HG03457 (cell line): ENCODE results near the gene EPM2AIP1.
"Not testable (repeated sequence)": the region's sequence is repeated elsewhere in the genome, so short reads cannot be mapped to it uniquely, and the experiment has no call there.

Experiments
- ATAC-seq: cut with Tn5 transposase; IDR thresholded peaks from one replicate; pipeline ENCODE4 v1.9.1; 2021; ENCODE audit warnings: moderate number of reproducible peaks; ENCODE audit not compliant: unreplicated experiment

EPM2AIP1 gene

DNA sequence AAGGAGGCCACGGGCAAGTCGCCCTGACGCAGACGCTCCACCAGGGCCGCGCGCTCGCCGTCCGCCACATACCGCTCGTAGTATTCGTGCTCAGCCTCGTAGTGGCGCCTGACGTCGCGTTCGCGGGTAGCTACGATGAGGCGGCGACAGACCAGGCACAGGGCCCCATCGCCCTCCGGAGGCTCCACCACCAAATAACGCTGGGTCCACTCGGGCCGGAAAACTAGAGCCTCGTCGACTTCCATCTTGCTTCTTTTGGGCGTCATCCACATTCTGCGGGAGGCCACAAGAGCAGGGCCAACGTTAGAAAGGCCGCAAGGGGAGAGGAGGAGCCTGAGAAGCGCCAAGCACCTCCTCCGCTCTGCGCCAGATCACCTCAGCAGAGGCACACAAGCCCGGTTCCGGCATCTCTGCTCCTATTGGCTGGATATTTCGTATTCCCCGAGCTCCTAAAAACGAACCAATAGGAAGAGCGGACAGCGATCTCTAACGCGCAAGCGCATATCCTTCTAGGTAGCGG lies at the start of gene EPM2AIP1:
EPM2AIP1 (minus strand) TSS at position 326 of the 520 bp plus-strand sequence; CDS start at position 272, 54 bp downstream.
- peak; percentile 86 for ATAC-seq

- not testable (repeated sequence) for ATAC-seq
These were observed 49.8 kb upstream of the EPM2AIP1 start for GRCh38 chr3:37042712-37043111.

DNA sequence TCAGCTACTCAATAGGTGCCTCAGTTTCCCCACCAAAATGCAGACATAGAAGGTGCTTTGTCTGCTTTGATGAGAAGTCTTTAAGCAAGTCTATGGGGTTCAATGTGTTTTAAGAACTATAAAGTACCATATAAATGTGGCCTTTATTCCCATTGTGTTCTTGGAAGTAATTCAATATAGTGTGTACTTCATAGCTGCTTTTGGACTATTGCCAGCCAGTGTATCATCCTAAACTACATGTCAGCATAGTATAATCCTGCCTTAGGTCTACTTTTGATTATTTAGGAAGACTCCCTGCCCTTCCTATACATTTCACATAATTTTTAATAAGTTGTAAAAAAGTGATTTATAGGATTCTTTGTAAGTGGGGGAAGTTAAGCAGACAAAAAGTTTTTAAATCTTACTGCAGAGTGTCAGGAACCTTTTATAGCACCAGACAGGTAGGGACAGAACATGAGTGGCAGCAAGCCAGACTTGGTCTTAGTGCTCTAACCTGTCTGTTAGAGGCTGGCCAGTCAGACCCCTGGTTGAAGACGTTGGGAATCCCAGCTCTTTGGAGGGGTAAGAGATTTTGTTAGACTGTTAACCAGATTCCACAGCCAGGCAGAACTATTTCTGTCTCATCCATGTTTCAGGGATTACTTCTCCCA lies 48.7 kb upstream of the EPM2AIP1 start:
- ATAC-seq: no peak

- ATAC-seq: no peak
These were observed 47.3 kb upstream of the EPM2AIP1 start for GRCh38 chr3:37040231-37040630.

- no peak for ATAC-seq
These were observed 46.4 kb upstream of the EPM2AIP1 start for GRCh38 chr3:37039161-37039846.

GRCh38 chr3:37037352-37037751 lies 44.4 kb upstream of the EPM2AIP1 start:
- ATAC-seq: no peak

GRCh38 chr3:37032961-37033360 lies 40.0 kb upstream of the EPM2AIP1 start:
- ATAC-seq: no peak

GRCh38 chr3:37031096-37031682 lies 38.3 kb upstream of the EPM2AIP1 start:
- ATAC-seq: no peak

- ATAC-seq: no peak
These were observed 37.7 kb upstream of the EPM2AIP1 start for GRCh38 chr3:37030588-37030987.

DNA sequence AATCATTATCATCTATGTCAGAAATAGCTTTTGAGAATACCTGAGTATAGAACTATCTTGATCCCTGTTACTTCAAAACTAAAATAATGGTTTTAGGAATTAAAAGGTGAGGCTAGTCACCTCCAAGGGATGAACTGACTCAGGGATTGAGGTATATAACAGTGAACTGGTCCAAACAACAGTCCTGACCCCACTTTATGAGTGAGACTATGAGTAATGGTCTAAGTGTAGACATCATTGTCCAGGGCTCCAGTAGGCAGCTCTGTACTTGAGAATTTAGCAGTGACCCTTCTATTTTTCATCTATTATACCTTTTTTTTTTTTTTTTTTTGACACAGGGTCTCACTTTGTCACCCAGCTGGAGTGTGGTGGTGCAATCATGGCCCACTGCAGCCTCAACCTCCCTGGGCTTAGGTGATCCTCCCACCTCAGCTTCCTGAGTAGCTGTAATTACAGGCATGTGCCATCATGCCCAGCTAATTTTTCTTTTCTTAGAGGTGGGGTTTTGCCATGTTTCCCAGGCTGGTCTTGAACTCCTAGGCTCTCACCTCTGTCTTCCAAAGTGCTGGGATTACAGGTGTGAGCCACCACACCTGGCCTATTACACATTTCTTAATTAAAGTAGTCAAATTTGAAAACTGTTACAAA lies 36.7 kb upstream of the EPM2AIP1 start:
- no peak for ATAC-seq

GRCh38 chr3:37029111-37029510 lies 36.2 kb upstream of the EPM2AIP1 start:
- ATAC-seq: no peak

DNA sequence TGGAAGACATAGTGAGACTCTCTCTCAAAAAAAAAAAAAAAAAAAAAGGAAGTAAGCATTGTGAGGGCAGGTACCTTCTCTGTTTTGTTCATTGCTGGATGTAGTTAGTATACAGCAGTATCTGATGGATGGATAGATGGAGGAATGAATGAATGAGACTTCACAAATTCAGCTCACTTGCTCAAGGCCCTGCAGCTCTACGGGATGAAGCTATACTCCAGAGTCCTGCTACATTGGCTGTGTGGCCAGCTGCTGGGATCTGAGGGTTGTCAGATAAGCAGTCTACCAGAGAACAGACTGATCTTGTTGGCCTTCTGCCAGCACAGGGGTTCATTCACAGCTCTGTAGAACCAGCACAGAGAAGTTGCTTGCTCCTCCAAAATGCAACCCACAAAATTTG lies 35.4 kb upstream of the EPM2AIP1 start:
- ATAC-seq: no peak

- ATAC-seq: no peak
These were observed 33.9 kb upstream of the EPM2AIP1 start for GRCh38 chr3:37026851-37027250.

- ATAC-seq: no peak
These were observed 32.8 kb upstream of the EPM2AIP1 start for GRCh38 chr3:37025561-37026335.

DNA sequence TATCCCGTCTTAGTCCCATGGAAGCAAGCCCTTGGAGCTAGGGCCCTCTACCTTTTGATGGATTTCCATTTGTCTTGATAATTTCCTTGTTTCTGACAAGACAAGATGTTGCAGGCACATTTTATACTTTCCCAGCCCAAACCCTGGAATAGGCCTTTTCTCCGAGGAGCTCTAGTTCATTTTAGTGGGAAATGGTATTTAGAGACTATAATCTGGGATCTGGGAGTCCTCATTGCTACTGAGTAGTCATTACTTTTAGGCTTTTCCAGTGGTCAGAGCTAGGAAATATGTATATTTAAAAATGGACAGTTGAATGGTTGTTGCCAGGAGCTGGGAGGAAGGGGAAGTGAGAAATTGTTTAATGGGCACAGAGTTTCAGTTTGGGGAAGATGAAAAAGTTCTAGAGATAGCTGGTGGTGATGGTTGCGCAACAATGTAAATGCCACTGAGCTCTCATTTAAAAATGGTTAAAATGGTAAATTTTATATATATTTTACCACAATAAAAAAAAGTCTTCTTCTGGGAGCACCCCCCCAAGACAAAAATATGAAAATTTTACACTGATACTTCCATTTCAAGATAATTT lies 32.0 kb upstream of the EPM2AIP1 start:
- no peak for ATAC-seq

- ATAC-seq: no peak
These were observed 31.2 kb upstream of the EPM2AIP1 start for GRCh38 chr3:37024092-37024491.

DNA sequence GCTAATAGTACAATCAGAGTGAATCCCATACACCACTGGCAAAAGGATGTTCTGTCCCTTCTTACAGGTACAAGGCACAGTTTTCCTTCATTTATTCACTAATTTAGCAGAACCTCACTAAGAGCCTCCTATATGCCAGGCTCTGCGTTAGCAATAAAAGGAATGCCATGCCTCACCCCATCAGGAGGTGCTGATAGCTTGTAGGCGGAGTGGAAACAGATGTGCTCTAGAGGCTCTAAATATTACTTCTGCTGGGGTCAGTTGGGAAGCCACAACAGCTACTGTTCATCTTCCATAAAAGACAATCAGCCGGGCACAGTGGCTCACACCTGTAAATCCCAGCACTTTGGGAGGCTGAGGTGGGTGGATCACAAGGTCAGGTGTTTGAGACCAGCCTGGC lies 24.8 kb upstream of the EPM2AIP1 start:
- ATAC-seq: no peak

- ATAC-seq: no peak
These were observed 24.0 kb upstream of the EPM2AIP1 start for GRCh38 chr3:37016903-37017302.

- no peak for ATAC-seq
These were observed 22.7 kb upstream of the EPM2AIP1 start for GRCh38 chr3:37015642-37016041.

DNA sequence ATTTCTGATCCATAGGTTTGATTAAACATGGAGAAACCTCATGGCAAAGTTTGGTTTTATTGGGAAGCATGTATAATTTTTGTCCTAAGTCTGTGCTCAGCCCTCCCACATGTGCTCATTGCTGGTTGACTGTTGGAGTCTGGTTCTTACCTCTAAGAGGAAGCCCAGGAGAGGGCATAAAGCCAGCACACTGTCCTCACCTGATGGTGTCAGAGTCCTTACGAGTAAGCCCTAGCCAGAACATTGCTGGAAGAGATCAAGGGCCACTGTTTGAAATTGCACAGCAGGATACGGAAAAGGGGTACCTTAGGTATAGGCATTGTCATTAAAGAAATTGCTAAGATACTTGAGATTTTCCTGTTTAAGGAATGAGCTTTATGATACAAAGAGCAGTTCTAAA lies 21.7 kb upstream of the EPM2AIP1 start:
- ATAC-seq: no peak
